ENCODE measurements around the gene ARHGEF1.
A peak's percentile ranks its signal among the peaks of the same experiment; 100 is the strongest.
"Not testable (repeated sequence)": the region's sequence is repeated elsewhere in the genome, so short reads cannot be mapped to it uniquely, and the experiment has no call there.

The ARHGEF1 gene

DNA sequence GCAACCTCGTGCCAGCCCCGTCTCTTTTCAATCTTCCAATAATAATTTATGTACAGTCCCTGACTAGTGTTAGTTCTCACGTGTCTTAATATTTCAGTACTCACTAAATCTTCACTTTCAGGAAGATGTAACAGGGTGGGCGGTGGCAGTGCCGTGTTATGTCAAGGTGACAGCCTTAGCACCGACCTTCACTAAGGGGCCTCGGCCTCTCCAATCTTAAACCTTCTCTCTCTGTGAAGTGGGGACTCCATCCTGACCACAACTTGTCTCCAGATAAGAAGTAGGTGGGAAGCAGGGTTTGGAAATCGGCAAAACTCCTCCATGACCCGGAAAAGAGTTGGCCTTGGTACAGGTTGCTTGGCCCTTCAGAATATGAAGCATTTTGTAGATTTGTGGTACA is 21.1 kb upstream of the ARHGEF1 start:
- DNase-seq (ENCODE audit: low read depth in 2 of 2) = no peak

DNA sequence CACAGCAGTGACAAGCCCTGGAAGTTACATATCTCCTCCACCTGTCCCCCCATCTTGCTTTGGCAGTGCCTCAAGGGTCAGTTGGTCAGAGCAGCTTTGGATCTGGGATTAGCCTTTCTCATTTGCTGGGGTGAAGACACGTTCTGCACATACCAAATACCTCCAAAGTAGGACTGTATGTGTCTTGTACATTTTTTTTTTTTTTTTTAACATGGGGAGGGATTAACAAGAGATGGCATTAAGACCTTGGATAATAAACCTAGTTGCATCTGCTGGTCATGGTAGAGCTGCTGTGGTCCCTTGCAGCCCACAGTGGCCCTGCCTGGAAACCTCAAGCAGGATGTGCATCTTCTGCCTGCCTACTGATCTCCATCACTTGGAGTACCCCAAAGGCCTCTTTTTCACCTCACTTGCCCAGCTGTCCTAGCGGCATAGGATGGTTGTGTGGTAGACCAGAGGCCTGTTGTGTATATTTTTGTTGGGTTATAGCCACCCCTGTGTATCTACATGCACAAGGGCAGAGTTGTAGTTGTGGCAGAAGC is 20.5 kb upstream of the ARHGEF1 start:
- DNase-seq (ENCODE audit: low read depth in 2 of 2) = no peak

DNA sequence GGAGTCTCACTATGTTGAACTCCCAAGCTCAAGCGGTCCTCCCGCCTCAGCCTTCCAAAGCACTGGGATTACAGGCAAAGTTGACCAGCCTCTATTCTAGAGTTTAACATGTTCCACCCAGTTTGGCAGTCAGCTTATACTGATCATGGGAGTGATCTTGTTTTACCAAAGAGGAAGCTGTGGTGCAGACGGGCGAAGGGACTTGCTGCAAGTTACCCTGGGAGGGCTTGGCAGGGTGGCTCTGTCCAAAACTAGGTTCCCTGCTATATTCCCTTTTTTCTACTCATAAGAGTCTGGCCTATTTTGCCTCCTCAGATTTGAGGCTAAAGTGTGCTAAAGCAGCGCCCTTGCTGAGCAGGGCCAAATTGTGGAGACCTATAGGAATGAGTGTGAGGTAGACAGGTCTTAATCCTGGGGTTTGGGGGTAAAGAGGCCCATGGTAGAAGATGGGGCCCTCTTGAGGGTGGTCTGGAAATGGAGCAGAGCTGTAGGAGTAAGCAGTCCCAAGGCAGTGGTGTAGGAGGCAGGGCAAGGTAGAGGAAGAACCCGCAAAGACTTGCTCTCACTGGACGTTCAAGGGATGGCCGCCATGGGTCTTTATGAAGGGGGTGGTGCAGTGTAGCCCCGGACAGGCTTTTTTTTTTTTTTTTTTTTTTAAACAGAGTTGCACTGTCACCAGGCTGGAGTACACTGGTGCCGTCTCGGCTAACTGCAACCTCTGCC is 19.6 kb upstream of the ARHGEF1 start:
- no peak for DNase-seq (ENCODE audit: low read depth in 2 of 2)

DNA sequence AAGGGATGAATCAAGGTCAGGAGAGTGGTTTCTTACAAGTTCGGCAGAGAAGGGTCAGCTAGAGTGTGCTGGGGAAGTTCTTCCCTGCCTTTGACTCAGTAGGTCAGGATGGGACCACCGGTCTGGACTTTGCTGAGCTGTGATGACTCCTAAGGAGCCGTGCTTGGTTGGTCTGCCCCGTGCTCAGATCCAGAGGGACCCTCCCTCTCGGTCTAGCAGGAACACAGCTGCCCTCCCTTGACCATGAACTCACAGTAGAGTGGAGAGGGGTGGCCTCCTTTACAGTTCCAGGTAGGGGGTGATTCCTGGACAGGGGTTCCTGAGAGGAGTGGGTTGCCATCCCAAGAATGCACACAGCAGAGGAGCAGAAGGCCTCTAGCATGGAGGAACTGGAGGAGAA is 18.6 kb upstream of the ARHGEF1 start:
- DNase-seq (ENCODE audit: low read depth in 2 of 2) = no peak

DNA sequence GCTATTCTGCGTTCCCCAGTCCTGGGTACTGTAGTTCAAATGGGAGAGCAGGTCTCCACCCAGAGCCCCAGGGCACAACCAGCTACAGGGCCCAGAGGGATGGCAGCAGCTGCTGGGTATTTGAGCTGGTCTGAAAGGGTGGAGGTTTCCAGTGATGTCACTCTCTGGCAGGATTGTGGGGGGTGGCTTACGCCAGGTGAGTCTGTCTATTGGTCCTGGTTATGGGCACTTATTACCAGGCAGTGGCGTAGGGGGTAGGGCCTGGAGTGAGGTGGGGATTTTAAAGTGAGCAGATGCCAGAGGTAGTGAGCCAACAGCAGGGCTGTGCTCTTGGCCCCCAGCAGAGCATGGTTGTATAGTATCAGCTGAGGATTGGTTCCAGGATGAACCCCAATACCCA is 16.7 kb upstream of the ARHGEF1 start:
- no peak for DNase-seq (ENCODE audit: low read depth in 2 of 2)

DNA sequence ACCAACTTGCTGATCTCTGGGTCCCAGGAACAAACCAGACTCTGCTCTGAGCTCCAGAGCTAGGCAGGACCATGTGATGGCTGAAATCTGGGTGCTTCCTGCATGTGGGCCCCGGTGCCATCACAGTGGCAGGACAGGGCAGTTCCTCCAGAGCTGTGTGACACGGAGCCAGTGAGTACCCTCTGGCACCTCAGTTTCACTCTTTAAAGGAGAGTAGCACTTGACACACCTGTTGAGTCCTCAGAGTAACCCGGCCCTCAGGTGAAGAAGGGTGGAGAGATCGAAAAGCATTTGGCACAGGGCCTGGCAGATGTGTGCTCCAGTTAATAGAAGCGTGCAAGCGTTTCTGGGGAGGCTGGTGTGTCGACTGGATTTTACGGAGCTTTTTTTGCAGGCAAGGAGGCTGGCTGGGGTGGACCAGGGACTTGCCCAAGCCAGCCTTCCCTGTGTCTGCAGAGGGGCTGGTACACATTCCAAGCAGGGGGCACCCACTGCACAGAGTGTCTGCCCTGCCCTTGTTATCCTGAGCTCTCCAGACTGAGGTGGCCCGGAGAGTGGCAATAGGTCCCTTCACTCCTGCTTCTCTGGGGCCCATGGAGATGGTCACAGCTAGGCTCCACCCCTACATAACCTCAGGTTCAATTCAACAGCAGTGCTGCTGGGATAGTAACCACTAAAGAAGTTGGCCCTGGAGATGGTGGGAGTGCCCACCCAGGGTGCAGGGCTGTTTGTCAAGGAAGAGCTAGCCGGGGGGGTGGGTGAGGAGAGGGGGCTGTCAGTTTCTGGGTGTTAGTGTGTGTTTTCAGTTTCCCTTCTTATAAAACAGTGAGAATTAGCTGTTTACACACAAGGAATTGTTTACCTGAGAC is 14.6 kb upstream of the ARHGEF1 start:
- DNase-seq (ENCODE audit: low read depth in 2 of 2) = no peak

DNA sequence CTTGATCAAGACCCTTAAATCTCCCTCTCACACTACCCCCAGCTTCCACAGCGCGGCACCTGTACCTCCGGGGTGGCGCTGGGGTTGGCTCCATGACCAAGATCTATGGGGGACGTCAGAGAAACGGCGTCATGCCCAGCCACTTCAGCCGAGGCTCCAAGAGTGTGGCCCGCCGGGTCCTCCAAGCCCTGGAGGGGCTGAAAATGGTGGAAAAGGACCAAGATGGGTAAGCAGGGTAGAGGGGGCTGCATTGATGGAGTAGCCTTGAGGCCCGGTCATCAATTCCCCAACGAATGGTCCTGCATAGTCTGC is 14.0 kb upstream of the ARHGEF1 start:
- DNase-seq (ENCODE audit: low read depth in 2 of 2) = no peak

DNA sequence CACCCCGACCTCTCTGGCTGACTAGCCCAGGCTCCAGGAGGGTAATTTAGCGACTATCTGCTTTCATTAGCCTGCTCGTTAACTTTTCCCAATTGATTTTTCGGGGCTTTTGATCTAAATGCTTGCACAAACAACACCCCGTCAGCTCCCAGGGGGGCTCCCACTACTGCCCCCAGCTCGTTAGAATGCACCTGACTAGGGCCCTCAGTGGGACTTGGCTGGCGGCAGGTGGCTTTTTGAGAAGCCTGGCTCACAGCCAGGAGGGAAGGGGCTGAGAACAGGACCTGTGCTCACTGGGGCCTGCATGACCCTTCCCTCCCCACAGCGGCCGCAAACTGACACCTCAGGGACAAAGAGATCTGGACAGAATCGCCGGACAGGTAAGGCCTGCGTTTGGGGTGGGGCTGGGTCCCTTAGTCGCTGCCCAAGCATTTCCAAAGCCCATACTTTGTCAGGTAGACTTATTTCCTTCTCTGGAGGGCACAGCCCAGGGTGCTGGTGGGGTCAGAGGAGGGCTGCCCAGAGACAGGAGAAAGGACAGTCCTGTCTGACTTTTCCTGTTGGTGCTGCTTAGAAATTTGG is 13.5 kb upstream of the ARHGEF1 start:
- DNase-seq (ENCODE audit: low read depth in 2 of 2) = no peak

DNA sequence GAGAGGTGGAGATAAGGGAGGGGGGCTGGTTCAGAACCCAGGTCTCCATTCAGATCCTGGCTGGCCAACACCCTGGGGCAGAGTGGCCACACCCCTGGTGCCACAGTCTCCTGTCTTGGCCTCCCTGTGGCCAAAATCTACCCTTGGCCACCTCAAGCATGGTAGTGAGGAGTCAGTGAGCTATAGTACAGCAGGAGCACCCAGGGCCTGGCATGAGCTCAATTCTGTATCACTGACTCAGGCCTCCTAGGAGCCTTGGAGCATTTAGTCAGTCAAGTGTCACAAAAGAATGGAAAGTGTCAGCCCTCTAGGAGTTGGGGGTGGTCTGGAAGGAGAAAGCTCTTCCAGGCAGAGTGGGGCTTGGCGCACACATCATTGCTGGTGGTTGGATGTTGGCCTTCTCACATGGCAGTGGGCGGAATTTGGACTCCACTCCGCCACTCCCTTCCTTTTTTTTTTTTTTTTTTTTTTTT is 12.5 kb upstream of the ARHGEF1 start:
- no peak for DNase-seq (ENCODE audit: low read depth in 2 of 2)

DNA sequence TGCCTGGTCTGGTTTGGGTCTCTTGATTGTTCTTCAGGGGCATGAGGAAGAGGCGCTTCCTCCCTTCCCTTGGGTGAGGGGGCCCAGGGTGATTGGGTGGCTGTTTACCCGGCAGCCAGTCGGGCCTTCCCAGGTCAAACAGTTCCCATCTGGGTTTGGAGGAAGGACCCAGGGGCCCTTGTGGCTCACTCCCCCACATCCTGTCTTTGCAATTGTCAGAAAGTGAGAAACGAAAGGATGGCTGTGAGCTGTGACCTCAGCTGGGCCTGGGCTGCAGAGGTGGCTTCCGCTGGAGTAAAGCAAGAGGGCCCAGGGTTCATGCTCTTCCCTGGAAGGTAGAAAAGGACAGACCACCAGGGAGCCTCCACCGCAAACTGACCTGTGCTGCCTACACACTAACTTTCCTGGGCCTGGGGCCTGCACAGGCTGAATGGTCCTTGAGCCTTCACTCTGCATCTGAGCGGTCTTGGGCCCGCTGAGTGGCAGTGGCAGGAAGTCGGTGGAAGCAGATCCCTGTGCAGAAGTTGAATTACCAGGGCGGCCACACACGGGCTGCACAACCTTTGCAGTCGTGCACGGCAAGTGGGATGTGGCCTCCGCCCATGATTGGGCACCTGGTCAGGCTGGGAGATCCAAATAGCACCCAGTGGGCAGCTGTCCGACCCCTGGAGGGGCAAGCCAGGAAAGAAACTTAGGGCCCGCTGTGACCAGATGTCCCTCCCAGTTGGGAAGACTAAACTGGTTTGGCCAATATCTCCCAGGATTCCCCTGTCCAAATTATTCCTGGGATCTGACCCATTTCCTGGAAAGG is 11.2 kb upstream of the ARHGEF1 start:
- peak in 1 of 2 donors; percentile 52 for DNase-seq (ENCODE audit: low read depth in 2 of 2)

DNA sequence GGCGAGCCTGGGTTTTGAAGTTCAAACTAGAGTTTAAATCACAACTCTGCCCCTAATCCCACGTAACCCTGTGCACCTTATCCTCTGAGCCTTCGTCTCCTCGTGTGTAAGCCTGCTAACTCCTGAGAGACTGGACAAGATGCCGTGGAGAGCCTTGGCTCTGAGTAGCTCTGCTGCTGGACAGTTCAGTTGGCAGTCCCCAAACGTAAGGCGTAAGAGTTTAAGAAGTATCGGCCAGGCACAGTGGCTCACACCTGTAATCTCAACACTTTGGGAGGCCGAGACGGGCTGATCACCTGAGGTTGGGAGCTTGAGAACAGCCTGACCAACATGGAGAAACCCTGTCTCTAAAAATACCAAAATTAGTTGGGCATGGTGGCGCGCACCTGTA is 10.6 kb upstream of the ARHGEF1 start:
- DNase-seq (ENCODE audit: low read depth in 2 of 2) = no peak

DNA sequence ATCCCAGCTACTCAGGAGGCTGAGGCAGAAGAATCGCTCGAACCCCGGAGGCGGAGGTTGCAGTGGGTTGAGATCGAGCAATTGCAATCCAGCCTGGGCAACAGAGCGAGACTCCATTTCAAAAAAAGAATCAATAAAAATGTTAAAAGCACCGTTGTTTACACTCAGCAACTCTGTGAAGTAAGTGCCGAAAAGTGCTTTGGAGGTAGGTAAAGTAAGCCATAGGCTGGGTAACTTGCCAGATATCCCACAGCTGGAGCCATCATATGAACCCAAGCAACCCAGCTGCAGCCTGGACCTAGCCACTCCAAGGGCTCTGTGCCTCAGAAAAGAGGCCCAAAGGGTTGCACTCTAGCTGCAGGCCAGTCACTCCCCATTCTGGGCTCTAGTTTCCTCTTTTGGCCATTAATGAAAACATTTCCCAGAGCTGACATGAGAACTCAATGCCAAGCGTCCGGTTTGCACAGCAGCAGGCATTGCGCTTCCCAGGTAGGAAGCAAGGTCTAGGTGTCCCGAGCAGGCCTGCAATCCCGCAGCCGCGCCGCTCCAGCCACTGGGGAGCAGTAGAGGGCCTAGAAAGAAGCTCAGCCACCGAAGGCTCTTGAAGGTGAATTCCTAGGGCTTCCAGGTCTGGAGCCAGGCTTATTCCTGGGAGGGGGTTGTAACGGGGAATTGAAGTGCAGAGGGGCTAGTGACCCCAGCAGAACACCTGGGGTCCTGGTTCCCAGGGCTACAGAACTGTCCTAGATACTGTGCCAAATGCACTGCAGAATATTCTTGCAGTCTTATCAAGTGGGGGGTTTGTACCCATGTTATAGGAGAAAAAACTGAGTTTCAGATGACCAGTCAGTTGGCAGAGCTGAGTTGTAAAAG is 10.0 kb upstream of the ARHGEF1 start:
- DNase-seq (ENCODE audit: low read depth in 2 of 2) = peak; percentile 57 to 64

DNA sequence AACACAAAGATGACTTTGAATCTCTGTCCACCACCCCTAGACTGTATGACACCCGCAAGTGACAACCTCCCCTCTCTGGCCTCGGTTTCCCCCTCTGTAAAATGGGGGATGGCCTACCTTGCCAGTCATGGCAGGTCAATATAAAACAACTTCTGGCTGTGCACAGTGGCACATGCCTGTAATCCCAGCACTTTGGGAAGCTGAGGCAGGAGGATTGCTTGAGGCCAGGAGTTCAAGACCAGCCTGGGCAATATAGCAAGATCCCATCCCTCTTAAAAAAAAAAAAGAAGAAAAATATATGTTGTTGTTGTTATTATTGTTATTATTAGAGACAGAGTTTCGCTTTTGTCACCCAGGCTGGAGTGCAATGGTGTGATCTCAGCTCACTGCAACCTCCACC is 7.0 kb upstream of the ARHGEF1 start:
- not testable (repeated sequence) for DNase-seq (ENCODE audit: low read depth in 2 of 2)

DNA sequence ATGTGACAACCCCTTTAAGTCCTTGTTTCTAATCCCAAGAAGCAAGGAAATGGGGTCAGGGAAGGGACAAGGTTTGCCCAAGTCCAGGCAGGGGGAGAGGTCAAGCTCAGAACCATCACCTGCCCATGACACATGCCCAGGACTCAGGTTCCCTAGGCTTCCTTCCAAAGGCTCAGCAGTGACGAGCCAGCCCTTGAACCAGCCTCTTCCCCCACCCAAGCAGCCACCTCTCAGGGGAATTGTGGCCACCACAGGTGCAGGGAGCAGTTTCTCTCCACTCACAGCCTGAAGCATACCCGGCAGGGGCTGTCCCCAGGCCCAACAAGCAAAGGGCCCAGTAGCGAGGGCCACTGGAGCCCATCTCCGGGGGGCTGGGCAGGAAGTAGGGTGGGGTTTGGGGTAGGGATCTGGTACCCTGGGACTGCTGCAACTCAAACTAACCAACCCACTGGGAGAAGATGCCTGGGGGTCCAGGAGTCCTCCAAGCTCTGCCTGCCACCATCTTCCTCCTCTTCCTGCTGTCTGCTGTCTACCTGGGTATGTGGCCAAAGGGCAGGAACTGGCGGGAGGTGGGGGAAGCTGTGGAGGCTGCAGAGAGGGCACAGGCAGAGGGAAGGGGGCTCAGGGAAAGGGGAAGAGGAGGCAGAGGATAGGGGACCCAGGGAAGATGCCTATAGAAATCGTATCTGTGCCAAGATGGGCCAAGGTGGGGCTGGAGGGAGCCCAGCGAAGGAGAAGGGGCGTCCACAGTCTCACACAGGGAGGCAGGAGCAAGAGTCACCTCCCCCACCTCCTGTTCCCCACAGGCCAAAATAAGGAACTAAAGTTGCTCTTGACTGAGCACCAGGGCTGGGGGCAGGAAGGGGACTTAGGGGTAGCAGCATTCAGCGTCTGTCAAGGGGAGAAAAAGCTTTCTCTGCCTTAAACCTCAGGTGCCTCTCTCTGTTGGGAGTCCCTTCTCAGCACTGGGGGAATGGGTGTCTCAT is 5.8 kb upstream of the ARHGEF1 start, which contains the start of gene CD79A:
CD79A (plus strand) TSS at position 433 of the 986 bp plus-strand sequence; CDS start at position 459, 26 bp downstream.
- DNase-seq (ENCODE audit: low read depth in 2 of 2) = no peak

DNA sequence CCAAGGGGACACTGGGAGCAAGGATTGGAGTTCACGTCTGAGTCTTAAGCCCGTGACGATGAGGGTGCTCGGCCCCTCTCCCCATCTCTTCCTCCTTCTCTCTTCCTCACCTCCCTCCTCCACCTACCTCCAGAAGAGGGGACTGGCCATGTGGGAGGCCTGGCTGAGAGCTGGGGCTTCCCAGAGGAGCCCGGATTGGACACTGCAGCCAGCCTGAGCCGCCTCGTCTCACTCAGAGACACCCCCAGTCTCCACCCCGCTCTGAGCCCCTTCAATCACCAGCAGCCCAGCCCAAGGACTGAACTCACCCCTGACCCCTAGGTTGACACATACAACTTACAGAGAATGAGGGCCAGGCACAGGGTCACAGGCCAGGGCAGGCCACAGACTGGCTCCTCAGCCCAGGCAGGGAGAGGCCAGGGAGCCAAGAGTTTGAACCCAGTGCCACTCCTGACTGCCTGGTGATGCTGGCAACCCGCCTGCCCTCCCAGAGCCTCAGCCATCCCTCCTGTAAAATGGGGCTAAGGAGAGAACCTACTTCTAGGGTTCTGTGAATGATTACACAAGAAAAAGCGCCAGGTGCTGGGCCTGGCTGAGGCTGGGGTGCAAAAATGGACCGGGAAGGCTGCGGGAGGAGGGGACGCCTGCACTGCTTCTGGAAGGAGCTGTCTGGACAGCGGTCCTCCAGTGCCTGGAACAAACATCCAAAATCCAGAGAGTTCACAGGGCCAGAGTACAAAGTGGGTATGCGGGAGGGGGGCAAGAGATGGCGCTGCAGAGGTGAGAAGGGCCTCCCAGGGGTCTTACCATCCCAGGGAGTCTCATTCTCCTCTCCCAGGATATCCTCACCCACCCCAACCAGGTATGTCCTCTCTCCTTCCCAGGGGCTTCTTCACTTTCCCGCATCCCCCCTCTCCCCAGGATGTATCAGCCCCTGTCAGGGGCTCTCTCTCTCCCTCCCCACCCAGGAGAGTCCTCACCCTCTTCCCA is 4.8 kb upstream of the ARHGEF1 start:
- no peak for DNase-seq (ENCODE audit: low read depth in 2 of 2)

DNA sequence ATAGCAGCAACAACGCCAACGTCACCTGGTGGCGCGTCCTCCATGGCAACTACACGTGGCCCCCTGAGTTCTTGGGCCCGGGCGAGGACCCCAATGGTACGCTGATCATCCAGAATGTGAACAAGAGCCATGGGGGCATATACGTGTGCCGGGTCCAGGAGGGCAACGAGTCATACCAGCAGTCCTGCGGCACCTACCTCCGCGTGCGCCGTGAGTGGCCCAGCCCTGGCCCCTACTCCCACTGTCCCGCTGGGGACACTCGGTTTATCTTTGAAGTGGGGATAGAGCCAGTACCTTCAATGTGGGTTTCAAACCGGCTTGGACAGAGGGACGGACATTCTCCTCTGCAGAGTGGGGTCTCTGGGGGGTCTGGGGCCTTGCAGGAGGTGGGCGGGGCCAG is 3.9 kb upstream of the ARHGEF1 start:
- DNase-seq (ENCODE audit: low read depth in 2 of 2) = no peak

DNA sequence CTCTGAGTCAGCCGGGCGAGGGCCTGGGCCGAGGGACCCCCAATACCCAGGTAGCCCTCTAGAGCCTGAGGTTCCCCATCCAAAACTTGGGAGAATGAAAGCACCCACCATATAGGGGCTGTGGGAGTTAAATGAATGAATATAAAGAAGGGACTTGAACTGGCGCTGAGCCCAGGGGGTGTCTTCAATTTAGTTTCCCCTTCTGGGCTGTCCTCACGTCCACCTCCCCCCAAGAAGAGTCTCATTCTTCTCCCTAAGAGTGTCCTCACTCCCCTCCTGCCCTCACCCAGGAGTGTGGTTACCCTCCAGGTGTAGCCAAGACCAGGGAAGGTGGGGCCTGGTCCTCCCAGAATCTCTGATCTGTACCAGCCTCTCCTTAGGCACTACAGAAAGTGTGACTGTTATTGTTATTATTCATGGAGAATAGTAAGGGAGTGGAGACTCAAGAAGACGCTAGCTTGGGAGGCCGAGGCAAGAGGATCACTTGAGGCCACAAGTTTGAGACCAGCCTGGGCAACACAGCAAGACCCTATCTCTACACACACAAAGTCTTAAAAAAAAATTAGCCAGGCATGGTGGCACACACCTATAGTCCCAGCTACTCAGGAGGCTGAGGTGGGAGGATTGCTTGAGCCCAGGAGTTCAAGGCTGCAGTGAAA is 3.2 kb upstream of the ARHGEF1 start:
- DNase-seq (ENCODE audit: low read depth in 2 of 2) = no peak

DNA sequence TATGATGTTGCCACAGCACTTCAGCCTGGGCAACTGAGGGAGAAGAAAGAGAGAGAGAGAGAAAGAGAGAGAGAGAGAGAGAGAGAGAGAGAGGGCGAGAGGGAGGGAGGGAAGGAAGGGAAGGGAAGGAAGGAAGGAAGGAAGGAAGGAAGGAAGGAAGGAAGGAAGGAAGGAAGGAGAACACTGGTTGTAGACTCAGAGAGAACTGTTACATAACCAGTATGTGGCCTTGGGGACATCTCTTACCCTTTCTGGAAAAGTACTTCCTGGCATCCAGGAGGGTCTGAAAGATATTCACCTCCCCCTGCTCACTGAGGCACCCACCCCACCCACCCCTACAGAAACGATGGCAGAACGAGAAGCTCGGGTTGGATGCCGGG is 2.7 kb upstream of the ARHGEF1 start:
- no peak for DNase-seq (ENCODE audit: low read depth in 2 of 2)
